Vagina (tissue), 2 donors: ENCODE results near the gene FRMD6. TPM values are rescaled to one million over a fixed set of nuclear protein-coding genes. Genes with fewer than 3 reads are reported as not detected.

Experiments
- DNase-seq, 2 donors: peaks; one replicate each; pipeline ENCODE4 v3.0.0-alpha.2; 2017; ENCODE audit errors: extremely low spot score in 2 of 2
- H3K27ac ChIP-seq: fragments of 200-600 bp; sonication (generic); one replicate; pipeline ENCODE4 v1.5.1; 2019
- H3K27me3 ChIP-seq: fragments of 200-600 bp; sonication (generic); one replicate; pipeline ENCODE4 v1.5.1; 2019
- H3K36me3 ChIP-seq, 2 donors: fragments of 200-600 bp; sonication (generic); one replicate each; pipeline ENCODE4 v1.5.1; 2017 to 2019
- H3K4me1 ChIP-seq: fragments of 200-600 bp; sonication (generic); one replicate; pipeline ENCODE4 v1.5.1; 2019
- H3K4me3 ChIP-seq, 2 donors: fragments of 200-600 bp; sonication (generic); 1 replicate in 1 of 2; 2 replicates in 1 of 2; pipeline ENCODE4 v1.5.1; 2016 to 2019
- H3K9me3 ChIP-seq: fragments of 200-600 bp; sonication (generic); one replicate; pipeline ENCODE4 v1.5.1; 2019
- CTCF ChIP-seq, 3 experiments: fragments of 450-650 bp in 2 of 3; fragments of 200-600 bp in 1 of 3; sonication (generic) in 1 of 3; IDR thresholded peaks; one replicate each; pipeline ENCODE4 v1.5.1; 2017 to 2019; ENCODE audit warnings: antibody characterized with exemption in 3 of 3, mild to moderate bottlenecking in 2 of 3, moderate library complexity in 2 of 3
- POLR2A ChIP-seq, 2 donors: fragments of 450-650 bp; IDR thresholded peaks; one replicate each; pipeline ENCODE4 v1.6.1; 2017; ENCODE audit warnings: antibody characterized with exemption in 2 of 2, mild to moderate bottlenecking in 2 of 2, moderate library complexity in 2 of 2
- POLR2AphosphoS5 ChIP-seq, 2 donors: sonication (generic); formaldehyde crosslinking; IDR thresholded peaks; one replicate each; pipeline ENCODE4 v1.9.0; 2017; ENCODE audit warnings: antibody characterized with exemption in 2 of 2, mild to moderate bottlenecking in 2 of 2, low read depth in 1 of 2; ENCODE audit not compliant: insufficient read depth in 1 of 2
- intact Hi-C: fragments of 100-400 bp; cut with DNase I; formaldehyde crosslinking; loops from one replicate; pipeline ENCODE4 v1.15.1; 2023
- total RNA-seq: library from RNA; depleted of rRNA; stranded (reverse); fragments of >200 nt; gene quantifications from one replicate; pipeline ENCODE4 v1.2.3, GENCODE V29; 2016

FRMD6 gene
- total RNA-seq, 1 donor from 2014 or later = 114 TPM

GRCh38 chr14:51638071-51638944 lies 13.4 kb upstream of the FRMD6 start:
- H3K27ac ChIP-seq = no peak overlapping the region

DNA sequence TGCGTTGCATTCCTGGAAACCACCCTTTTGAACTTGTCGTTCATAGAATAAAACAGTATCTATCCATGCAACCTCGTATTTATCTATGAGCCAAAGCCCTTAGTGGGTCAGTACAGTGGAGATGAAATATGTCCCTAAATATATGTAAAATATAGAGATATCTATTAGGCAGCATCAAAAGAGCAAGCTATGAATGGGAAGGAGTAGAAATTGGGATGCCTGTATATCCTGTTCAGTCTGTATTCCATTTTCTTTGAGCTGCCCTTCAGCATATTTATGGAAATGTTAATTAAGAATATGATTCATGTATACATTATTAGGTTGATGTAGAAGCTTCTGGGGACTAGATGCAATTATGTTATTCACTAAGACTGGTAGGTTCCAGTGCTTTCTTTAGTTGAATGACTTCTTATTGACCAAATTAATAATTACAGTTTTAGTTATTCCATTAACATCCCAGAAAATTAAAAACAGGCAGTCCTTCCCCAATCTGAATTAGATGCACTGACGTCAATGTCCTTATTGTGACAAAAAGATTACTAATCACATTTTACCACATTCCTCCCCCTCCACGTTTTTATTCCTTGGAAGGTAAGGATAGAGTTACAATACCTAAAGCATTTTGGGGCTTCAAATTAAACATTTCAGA lies 11.9 kb upstream of the FRMD6 start:
- intact Hi-C loops = no loop called here
- Histone ChIP-seq H3K9me3 (no peaks in the 10 kb centered on the region), H3K4me1 (no peaks in the 10 kb centered on the region), H3K27me3 (no peaks in the 10 kb centered on the region), H3K4me3 (no peak overlapping the region), H3K36me3 (no peaks in the 10 kb centered on the region), H3K27ac (no peak overlapping the region)
- TF ChIP-seq POLR2AphosphoS5 (IDR thresholded peaks at IDR 0.05; ENCODE audit: insufficient read depth in 1 of 2, low read depth in 1 of 2) = no peak
- no peak for TF ChIP-seq CTCF (IDR thresholded peaks at IDR 0.05)
- no peak for TF ChIP-seq POLR2A (IDR thresholded peaks at IDR 0.05)
- DNase-seq = no peak

More at GRCh38 chr14:51638071-51638944, 13.4 kb upstream of the FRMD6 start:
- TF ChIP-seq POLR2AphosphoS5 (IDR thresholded peaks at IDR 0.05; ENCODE audit: insufficient read depth in 1 of 2, low read depth in 1 of 2) (no peak), CTCF (IDR thresholded peaks at IDR 0.05) (no peak), POLR2A (IDR thresholded peaks at IDR 0.05) (no peak)
- Histone ChIP-seq H3K27me3 (no peaks in the 10 kb centered on the region), H3K4me3 (no peak overlapping the region), H3K36me3 (no peaks in the 10 kb centered on the region), H3K9me3 (no peaks in the 10 kb centered on the region), H3K4me1 (no peaks in the 10 kb centered on the region)
- DNase-seq = no peak
- intact Hi-C loops = no loop called here

- Histone ChIP-seq H3K9me3 (no peaks in the 10 kb centered on the region), H3K27ac (no peak overlapping the region), H3K27me3 (no peaks in the 10 kb centered on the region), H3K4me1 (no peaks in the 10 kb centered on the region), H3K4me3 (no peak overlapping the region), H3K36me3 (no peaks in the 10 kb centered on the region)
- DNase-seq = no peak
- intact Hi-C loops = no loop called here
- TF ChIP-seq POLR2A (IDR thresholded peaks at IDR 0.05) (no peak), CTCF (IDR thresholded peaks at IDR 0.05) (no peak), POLR2AphosphoS5 (IDR thresholded peaks at IDR 0.05; ENCODE audit: insufficient read depth in 1 of 2, low read depth in 1 of 2) (no peak)
These were observed 8.6 kb upstream of the FRMD6 start for GRCh38 chr14:51643140-51643539.

GRCh38 chr14:51644217-51644933 lies 7.3 kb upstream of the FRMD6 start:
- Histone ChIP-seq H3K36me3 (no peaks in the 10 kb centered on the region), H3K4me1 (no peaks in the 10 kb centered on the region), H3K4me3 (no peak overlapping the region), H3K27ac (no peak overlapping the region), H3K9me3 (no peaks in the 10 kb centered on the region), H3K27me3 (no peaks in the 10 kb centered on the region)
- intact Hi-C loops = no loop called here
- no peak for DNase-seq
- TF ChIP-seq POLR2A (IDR thresholded peaks at IDR 0.05) = no peak
- no peak for TF ChIP-seq CTCF (IDR thresholded peaks at IDR 0.05)
- no peak for TF ChIP-seq POLR2AphosphoS5 (IDR thresholded peaks at IDR 0.05; ENCODE audit: insufficient read depth in 1 of 2, low read depth in 1 of 2)
